Activated CD4-positive, alpha-beta T cell treated with anti-CD3 and anti-CD28 coated beads, Interleukin-2, amount 50 U/mL, for 4 hours (primary cell): ENCODE measurements around the gene FOXN1.
"Not testable (repeated sequence)": the region's sequence is repeated elsewhere in the genome, so short reads cannot be mapped to it uniquely, and the experiment has no call there.

Experiments used
- DNase-seq, 2 experiments: peaks; one replicate each; pipeline ENCODE4 v3.0.0-alpha.2; 2020

FOXN1 gene

DNA sequence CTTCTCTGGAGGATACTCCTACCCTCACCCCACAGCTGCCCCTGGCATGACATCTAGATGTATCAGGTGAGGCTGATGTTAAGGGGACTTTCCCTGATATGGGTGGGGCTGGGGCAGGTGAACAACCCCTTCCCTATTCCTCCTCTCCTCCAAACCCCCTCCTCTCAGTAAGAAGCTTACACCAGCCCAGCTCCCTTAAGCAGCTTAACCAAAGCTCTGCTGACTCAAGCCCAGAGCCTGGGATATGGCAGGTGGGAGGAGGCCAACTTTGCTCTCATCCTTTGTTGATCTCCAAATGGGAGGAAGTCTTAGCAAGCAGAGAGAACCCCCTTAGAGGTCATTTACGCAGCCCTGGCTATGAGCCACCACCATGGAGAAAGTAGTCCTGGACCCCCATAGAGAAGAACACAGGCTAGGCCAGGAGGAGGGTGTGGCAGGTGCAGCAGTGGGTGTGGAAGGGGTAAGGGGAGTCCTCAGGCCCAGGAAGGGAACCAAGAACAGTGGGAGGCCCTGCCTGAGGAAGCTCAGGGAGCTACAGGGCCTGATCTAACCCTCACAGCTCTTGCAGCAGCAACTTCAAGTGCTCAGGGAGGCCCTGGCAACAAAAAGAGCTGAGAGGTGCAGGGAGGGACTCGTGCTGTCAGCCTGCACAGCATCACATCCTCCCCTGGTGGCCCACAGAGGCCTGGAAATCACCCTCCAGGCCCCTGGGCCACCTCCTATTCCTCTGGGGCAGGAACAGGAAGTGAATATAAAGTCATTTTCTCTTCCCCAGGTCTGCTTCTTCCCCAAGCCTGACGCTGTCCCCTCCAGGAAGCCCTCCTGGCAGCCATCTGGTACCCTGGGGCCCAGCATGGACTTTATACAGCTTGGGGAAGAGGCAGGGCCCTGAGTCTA, 43.3 kb downstream of the FOXN1 start:
- DNase-seq = peak; percentile 31

DNA sequence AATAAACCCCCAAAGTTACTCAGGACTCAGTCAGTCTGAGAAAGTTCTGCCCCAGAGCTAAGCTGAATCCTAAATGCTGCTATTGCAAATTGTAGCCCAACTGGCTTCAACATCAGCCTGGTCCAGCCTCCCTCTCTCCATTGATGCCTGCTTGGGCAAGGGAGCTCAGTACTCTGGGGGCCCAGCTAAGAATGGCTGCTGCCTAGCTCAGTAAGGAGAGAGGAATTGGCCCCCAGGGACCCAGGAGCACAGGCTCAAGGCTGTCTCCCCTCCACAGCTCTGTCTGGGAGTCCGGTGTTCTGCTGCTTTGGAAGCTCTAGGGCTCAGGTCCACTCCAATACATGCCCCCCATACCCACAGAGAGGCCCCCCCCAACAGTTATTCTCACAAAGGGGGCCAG, 44.7 kb downstream of the FOXN1 start:
- no peak for DNase-seq

DNA sequence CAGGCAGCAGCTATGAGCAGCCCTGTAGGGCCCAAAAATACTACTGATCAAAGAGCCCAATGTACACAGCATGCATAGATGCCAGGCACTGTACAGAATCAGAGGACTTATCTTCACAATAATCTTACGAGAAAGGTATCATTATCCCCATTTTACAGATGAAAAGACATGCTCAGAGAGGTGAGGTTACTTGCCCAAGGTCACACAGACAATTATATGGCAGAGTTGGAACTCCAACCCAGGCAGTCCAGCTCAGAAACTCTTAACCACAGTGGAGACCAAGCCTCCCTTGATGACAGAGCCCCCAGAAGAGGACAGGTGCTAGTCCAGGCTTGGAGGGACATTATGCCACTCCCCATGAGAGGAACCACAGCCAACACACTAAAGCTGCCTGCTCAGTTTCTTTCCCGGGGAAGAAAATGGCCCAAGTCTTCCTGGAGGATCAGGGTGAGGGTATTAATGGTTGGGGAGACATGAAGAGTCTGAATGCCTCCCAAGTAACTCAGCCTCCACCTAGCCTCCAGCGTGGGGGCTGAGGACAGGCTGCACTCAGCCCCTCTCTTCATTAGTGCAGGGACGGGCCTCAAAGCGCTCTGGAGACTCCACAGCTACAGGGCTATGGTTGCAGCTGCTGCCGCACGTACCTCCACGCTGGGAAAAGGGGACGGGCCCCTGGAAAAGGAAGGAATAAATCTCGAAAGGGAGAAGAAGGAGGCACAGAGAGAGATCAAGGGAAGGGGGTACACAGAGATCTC, 45.5 kb downstream of the FOXN1 start:
- DNase-seq = no peak

DNA sequence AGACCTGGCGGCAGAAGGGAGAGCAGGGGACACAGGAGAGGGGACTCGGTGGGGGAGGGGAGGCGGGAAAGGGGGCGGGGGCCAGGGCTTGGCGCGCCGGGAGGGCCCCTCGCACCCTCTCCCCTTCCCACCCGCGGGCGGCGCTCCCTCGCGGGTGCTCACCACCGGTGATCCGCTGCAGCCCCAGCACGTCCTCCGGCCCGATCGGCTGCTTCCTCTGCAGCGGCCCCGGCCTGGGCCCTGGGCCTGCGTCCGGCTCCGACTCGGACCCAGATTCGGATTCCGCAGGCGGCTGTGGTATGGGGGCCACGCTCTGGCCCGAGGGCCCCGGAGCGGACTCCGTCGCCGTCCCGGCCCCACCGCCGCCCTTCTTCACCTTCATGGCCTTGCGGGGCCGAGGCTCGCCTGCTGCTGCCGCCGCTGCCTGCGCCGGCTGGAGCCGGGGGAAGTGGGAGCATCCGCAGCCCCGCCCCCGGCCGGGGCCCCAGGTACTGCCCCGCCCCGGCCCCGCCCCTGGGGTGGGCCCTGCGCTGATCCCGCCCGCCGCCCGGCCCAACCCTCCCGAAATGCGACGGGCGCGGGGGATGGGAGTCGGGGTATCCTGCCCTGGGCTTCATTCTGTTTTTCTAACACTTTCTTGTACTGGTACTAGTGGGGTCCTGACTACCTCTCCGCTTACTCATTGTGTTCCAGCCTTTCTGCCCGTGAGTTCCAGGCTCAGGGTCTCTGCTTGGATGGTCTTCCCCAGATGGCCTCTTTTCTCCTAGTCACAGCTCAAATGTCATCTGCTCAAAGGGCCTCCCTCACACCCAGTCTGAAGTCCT, 46.2 kb downstream of the FOXN1 start, which contains the start of gene UNC119:
TSS of gene UNC119 (minus strand) at position 449 of the 824 bp plus-strand sequence. CDS start at position 382, 67 bp downstream.
- peak; percentile 59 to 69 for DNase-seq

- no peak for DNase-seq
Observed at GRCh38 chr17:28553000-28553505, 46.9 kb downstream of the FOXN1 start.

GRCh38 chr17:28554565-28554964, 48.4 kb downstream of the FOXN1 start:
- DNase-seq = no peak

- no peak for DNase-seq
Observed at GRCh38 chr17:28555022-28555421, 48.9 kb downstream of the FOXN1 start.

DNA sequence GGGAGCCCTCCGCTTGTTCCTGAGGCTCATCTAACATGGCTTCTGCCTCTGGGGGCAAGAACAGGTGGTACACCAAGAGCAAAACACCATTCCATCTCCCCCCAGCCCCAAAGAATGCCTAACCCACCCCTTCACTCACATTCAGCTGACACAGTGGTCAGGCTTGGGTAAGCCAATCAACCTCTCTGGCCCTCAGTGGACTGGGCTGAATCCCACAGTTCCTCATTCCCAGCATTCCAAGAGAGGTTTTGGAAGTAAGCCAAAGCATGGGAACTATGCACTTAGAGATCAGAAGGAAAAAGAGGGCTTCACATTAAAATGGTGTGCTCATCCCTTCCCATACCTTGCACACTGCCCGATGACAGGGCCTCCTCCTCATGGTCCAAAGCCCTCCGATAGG, 57.3 kb downstream of the FOXN1 start:
- no peak for DNase-seq

GRCh38 chr17:28567604-28568003, 61.5 kb downstream of the FOXN1 start:
- DNase-seq = no peak

DNA sequence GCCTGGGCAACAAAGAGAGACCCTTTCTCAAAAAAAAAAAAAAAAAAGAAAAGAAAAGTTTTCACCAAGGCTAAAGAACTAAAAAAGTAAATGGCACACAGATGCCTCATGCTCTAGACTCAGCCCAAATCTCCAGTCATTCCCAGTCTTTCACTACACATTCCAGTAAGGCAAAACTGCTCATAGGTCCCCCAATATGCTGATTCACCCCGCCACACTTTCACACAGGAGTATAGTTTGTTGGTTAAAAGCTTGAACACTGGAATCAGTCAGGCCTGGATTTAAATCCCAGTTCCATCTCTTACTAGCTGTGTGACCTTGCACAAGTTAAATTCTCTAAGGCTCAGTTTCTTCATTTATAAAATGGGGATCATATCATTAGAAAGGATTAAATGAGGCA, 63.3 kb downstream of the FOXN1 start:
- DNase-seq = no peak

- peak in 1 of 2 experiments; percentile 31 for DNase-seq
Observed at GRCh38 chr17:28570716-28571360, 64.7 kb downstream of the FOXN1 start.

DNA sequence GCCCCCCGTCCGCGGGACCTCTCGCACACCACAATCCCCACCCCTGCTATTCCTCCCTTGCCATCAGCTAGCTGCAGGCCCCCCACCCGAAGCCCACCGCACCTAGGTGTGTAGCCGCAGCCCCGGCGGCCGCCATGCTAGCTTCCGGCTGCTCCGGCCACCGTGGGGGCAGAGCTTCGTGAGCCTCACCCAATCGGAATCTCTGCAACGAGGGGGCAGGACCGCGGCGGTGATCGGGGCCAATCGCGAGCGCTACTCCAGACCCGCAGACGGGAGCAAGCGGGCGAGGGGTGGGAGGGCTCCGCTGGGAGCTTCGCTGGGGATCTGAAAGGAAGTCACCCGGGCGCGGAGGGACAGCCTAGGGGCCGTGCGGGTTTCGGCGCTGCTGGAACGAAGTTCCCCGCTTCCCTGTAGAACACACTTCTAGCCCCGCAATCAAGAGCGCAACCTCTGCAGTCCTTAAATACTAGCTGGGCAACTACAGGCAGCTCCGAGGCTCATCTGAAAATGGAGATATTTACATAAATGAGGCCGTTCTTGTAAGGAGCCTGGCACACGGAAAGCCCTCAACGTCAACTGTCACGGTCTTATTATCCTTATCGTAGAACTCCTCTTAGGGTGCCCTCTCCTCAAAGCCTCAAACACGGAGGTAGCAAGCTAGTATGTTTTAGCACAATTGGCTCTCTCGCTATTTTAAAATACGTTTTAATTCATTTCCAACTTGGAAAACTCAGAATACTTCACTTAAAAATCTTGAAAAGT, 65.4 kb downstream of the FOXN1 start, which contains the start of gene PIGS:
TSS of gene PIGS (minus strand) at position 164 of the 762 bp plus-strand sequence. CDS start at position 136, 28 bp downstream.
- peak; percentile 85 to 88 for DNase-seq

- no peak for DNase-seq
Observed at GRCh38 chr17:28572259-28573039, 66.3 kb downstream of the FOXN1 start.

- DNase-seq = no peak
Observed at GRCh38 chr17:28573040-28573380, 66.9 kb downstream of the FOXN1 start.

DNA sequence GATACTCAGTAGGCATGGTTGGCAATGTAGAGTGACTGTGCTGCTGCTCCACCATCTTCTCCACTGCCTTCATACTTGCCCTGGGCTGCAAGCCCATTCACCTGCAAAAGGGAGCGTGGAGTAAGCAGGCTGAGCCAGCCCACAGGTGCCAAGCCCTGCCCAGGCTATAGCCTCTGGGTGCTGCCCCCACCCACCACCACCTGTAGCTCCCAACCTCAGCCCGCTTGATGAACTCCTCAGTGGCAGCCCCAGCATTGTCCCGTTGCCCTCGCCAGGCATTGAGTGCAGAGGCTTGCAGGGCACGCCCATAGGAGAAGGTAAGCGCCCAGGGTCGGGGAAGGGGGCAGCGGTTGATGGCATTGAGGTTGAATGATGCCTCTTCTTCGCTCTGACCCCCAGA, 67.4 kb downstream of the FOXN1 start:
- no peak for DNase-seq

DNA sequence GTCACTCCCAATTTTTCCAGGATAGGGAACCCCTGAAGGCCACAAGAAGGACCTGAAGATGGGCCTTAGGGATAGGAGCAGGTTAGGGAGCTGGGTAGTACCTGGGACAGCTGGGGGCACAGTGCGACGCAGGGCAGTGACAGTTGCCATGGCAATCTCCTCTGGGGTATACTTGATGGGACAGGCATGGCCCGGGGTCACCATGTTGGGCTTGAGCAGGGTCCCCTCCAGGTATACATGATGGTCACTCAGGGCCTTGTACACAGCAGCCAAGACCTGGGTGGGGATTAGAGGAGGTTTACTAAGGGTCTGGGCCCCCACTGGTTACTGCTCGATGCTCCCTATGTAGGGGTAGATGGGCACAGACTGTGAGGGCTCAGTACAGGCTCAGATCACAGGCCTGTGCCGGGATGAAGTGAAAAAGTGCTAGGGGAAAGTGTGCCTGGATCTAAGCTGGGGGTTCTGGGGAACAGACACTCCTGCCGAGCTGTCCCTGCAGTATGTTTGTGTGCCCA, 67.9 kb downstream of the FOXN1 start:
- DNase-seq = no peak

- DNase-seq = no peak
Observed at GRCh38 chr17:28574526-28574925, 68.4 kb downstream of the FOXN1 start.

DNA sequence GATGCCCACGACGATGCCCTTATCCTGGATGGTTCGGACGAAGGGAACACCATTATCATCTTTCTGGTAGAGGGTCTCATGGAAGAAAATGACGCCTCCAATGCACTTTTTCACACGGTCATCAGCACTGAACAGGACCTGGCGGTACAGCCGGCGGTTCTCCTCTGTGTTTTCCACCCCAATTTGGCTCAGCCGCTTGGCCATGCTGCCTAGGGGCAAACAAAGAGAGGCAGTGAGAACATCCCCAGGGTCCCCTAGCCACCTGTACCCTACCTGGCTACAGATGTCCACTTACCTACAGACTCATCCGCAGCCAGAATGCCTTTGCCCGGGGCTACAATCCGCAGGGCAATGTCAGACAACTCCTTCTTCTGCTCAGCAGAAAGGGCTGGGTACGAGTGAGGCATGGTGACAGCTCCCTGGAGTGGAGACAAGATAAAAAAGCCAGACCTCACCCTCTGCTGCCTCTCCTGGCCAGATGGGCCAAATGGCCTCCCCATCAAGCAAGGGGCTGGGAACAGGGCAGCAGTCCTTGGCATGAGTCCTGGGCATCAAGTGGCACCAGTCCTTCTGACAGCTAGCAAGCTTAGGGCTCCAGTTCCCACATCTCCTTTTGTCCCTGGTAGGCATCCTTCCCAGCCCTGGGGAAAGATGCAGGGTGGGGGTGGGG, 69.1 kb downstream of the FOXN1 start:
- DNase-seq = no peak

DNA sequence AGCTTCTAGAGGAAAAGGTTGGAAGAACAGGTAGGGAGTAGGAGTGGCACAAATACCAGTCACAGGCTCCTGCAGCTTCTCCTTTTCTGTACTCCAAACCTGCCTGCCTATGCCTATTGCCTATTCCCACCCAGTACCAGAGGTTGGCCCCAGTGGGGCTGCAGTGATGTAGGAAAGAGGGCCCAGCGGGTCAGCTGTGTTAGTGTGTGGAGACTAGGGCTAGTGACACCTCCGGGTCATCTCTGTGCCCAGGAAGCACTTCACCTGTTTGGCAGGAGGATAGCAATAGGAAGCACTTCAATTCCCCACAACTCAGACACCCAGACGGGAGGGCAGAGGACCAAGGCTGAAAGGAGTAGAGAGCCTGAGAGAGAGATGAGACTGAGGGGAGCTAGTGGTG, 69.9 kb downstream of the FOXN1 start:
- DNase-seq = not testable (repeated sequence)
